ENCODE measurements around the gene CCSER2. TPM values are rescaled to one million over a fixed set of nuclear protein-coding genes. Genes with fewer than 3 reads are reported as not detected.
A peak's percentile ranks its signal among the peaks of the same experiment; 100 is the strongest.
"Not testable (repeated sequence)": the region's sequence is repeated elsewhere in the genome, so short reads cannot be mapped to it uniquely, and the experiment has no call there.

Gene CCSER2
- total RNA-seq, 1 donor: 113 TPM

- Histone ChIP-seq H3K9me3 (ENCODE audit: low read depth, low read length) (no peaks in the 10 kb centered on the region), H3K27me3 (ENCODE audit: insufficient read depth, low read length) (no peaks in the 10 kb centered on the region), H3K4me3 (ENCODE audit: low read length) (no peak overlapping the region), H3K4me1 (ENCODE audit: insufficient read depth, low read length) (peaks cover 24% of the 10 kb centered on the region)
Measured at GRCh38 chr10:84306751-84307384, 21.5 kb upstream of the CCSER2 start.

GRCh38 chr10:84308021-84308420 lies 20.4 kb upstream of the CCSER2 start:
- Histone ChIP-seq H3K27me3 (ENCODE audit: insufficient read depth, low read length) (no peaks in the 10 kb centered on the region), H3K9me3 (ENCODE audit: low read depth, low read length) (no peaks in the 10 kb centered on the region), H3K4me1 (ENCODE audit: insufficient read depth, low read length) (peaks cover 24% of the 10 kb centered on the region), H3K4me3 (ENCODE audit: low read length) (no peak overlapping the region)

- peaks cover 24% of the 10 kb centered on the region for H3K4me1 ChIP-seq (ENCODE audit: insufficient read depth, low read length)
- no peaks in the 10 kb centered on the region for H3K9me3 ChIP-seq (ENCODE audit: low read depth, low read length)
- H3K27me3 ChIP-seq (ENCODE audit: insufficient read depth, low read length): no peaks in the 10 kb centered on the region
- no peak overlapping the region for H3K4me3 ChIP-seq (ENCODE audit: low read length)
Measured at GRCh38 chr10:84308481-84309304, 19.7 kb upstream of the CCSER2 start.

GRCh38 chr10:84310470-84310869 lies 17.9 kb upstream of the CCSER2 start:
- no peak overlapping the region for H3K4me3 ChIP-seq (ENCODE audit: low read length)
- no peaks in the 10 kb centered on the region for H3K9me3 ChIP-seq (ENCODE audit: low read depth, low read length)
- no peaks in the 10 kb centered on the region for H3K27me3 ChIP-seq (ENCODE audit: insufficient read depth, low read length)
- peaks cover 24% of the 10 kb centered on the region for H3K4me1 ChIP-seq (ENCODE audit: insufficient read depth, low read length)

GRCh38 chr10:84311576-84311975 lies 16.8 kb upstream of the CCSER2 start:
- no peak overlapping the region for H3K4me3 ChIP-seq (ENCODE audit: low read length)
- no peaks in the 10 kb centered on the region for H3K27me3 ChIP-seq (ENCODE audit: insufficient read depth, low read length)
- no peaks in the 10 kb centered on the region for H3K9me3 ChIP-seq (ENCODE audit: low read depth, low read length)
- peaks cover 24% of the 10 kb centered on the region for H3K4me1 ChIP-seq (ENCODE audit: insufficient read depth, low read length)

GRCh38 chr10:84312816-84313215 lies 15.6 kb upstream of the CCSER2 start:
- Histone ChIP-seq H3K27me3 (ENCODE audit: insufficient read depth, low read length) (no peaks in the 10 kb centered on the region), H3K4me3 (ENCODE audit: low read length) (no peak overlapping the region)

GRCh38 chr10:84314275-84314674 lies 14.1 kb upstream of the CCSER2 start:
- H3K27me3 ChIP-seq (ENCODE audit: insufficient read depth, low read length): no peaks in the 10 kb centered on the region
- no peak overlapping the region for H3K4me3 ChIP-seq (ENCODE audit: low read length)
- peaks cover 10% of the 10 kb centered on the region for H3K4me1 ChIP-seq (ENCODE audit: insufficient read depth, low read length)
- H3K9me3 ChIP-seq (ENCODE audit: low read depth, low read length): no peaks in the 10 kb centered on the region

More at GRCh38 chr10:84312816-84313215, 15.6 kb upstream of the CCSER2 start:
- Histone ChIP-seq H3K9me3 (ENCODE audit: low read depth, low read length) (no peaks in the 10 kb centered on the region), H3K4me1 (ENCODE audit: insufficient read depth, low read length) (peaks cover 24% of the 10 kb centered on the region)

GRCh38 chr10:84317174-84317573 lies 11.2 kb upstream of the CCSER2 start:
- Histone ChIP-seq H3K4me1 (ENCODE audit: insufficient read depth, low read length) (no peaks in the 10 kb centered on the region), H3K4me3 (ENCODE audit: low read length) (no peak overlapping the region), H3K9me3 (ENCODE audit: low read depth, low read length) (no peaks in the 10 kb centered on the region), H3K27me3 (ENCODE audit: insufficient read depth, low read length) (no peaks in the 10 kb centered on the region)

- Histone ChIP-seq H3K27me3 (ENCODE audit: insufficient read depth, low read length) (no peaks in the 10 kb centered on the region), H3K4me3 (ENCODE audit: low read length) (no peak overlapping the region), H3K4me1 (ENCODE audit: insufficient read depth, low read length) (no peaks in the 10 kb centered on the region), H3K9me3 (ENCODE audit: low read depth, low read length) (no peaks in the 10 kb centered on the region)
Measured at GRCh38 chr10:84321902-84322301, 6.5 kb upstream of the CCSER2 start.

GRCh38 chr10:84323566-84323965 lies 4.8 kb upstream of the CCSER2 start:
- not testable (repeated sequence) for H3K4me3 ChIP-seq (ENCODE audit: low read length); H3K4me1 ChIP-seq (ENCODE audit: insufficient read depth, low read length); H3K9me3 ChIP-seq (ENCODE audit: low read depth, low read length); H3K27me3 ChIP-seq (ENCODE audit: insufficient read depth, low read length)

- H3K4me1 ChIP-seq (ENCODE audit: insufficient read depth, low read length): peaks cover 31% of the 10 kb centered on the region
- not testable (repeated sequence) for H3K4me3 ChIP-seq (ENCODE audit: low read length); H3K9me3 ChIP-seq (ENCODE audit: low read depth, low read length); H3K27me3 ChIP-seq (ENCODE audit: insufficient read depth, low read length)
Measured at GRCh38 chr10:84326995-84327394, 1.4 kb upstream of the CCSER2 start.

- peak overlapping the region; percentile 81 for H3K4me3 ChIP-seq (ENCODE audit: low read length)
- H3K9me3 ChIP-seq (ENCODE audit: low read depth, low read length): no peaks in the 10 kb centered on the region
- peaks cover 41% of the 10 kb centered on the region for H3K4me1 ChIP-seq (ENCODE audit: insufficient read depth, low read length)
- no peaks in the 10 kb centered on the region for H3K27me3 ChIP-seq (ENCODE audit: insufficient read depth, low read length)
Measured at GRCh38 chr10:84329196-84329611, 815 bp downstream of the CCSER2 start.

GRCh38 chr10:84329986-84330651 lies 1.7 kb downstream of the CCSER2 start:
- H3K4me3 ChIP-seq (ENCODE audit: low read length): peak overlapping the region; percentile 81
- no peaks in the 10 kb centered on the region for H3K27me3 ChIP-seq (ENCODE audit: insufficient read depth, low read length)
- no peaks in the 10 kb centered on the region for H3K9me3 ChIP-seq (ENCODE audit: low read depth, low read length)
- peaks cover 47% of the 10 kb centered on the region for H3K4me1 ChIP-seq (ENCODE audit: insufficient read depth, low read length)

- peaks cover 51% of the 10 kb centered on the region for H3K4me1 ChIP-seq (ENCODE audit: insufficient read depth, low read length)
- no peak overlapping the region for H3K4me3 ChIP-seq (ENCODE audit: low read length)
- no peaks in the 10 kb centered on the region for H3K27me3 ChIP-seq (ENCODE audit: insufficient read depth, low read length)
- no peaks in the 10 kb centered on the region for H3K9me3 ChIP-seq (ENCODE audit: low read depth, low read length)
Measured at GRCh38 chr10:84331091-84331490, 2.7 kb downstream of the CCSER2 start.

- Histone ChIP-seq H3K9me3 (ENCODE audit: low read depth, low read length) (no peaks in the 10 kb centered on the region), H3K4me1 (ENCODE audit: insufficient read depth, low read length) (peaks cover 54% of the 10 kb centered on the region), H3K27me3 (ENCODE audit: insufficient read depth, low read length) (no peaks in the 10 kb centered on the region), H3K4me3 (ENCODE audit: low read length) (no peak overlapping the region)
Measured at GRCh38 chr10:84333864-84334451, 5.6 kb downstream of the CCSER2 start.
